Neuronal stem cell (in vitro differentiated cells): ENCODE measurements around the gene RAB12.

Experiments used
- DNase-seq: peaks from one replicate; pipeline ENCODE4 v3.0.0-alpha.2; 2013; ENCODE audit warnings: low spot score
- H2AFZ ChIP-seq: one replicate; pipeline ENCODE4 v1.6.1; 2013; ENCODE audit warnings: mild to moderate bottlenecking, low read length, inconsistent platforms
- H2AK5ac ChIP-seq: 2 replicates; pipeline ENCODE4 v1.6.1; 2013; ENCODE audit warnings: low read depth, mild to moderate bottlenecking, inconsistent platforms, low read length, moderate library complexity, mixed read lengths
- H2BK120ac ChIP-seq: 2 replicates; pipeline ENCODE4 v1.6.1; 2013; ENCODE audit warnings: low read depth, mild to moderate bottlenecking, inconsistent platforms, low read length, moderate library complexity, mixed read lengths
- H2BK12ac ChIP-seq: one replicate; pipeline ENCODE4 v1.6.1; 2013; ENCODE audit warnings: low read length, inconsistent platforms
- H2BK15ac ChIP-seq: 2 replicates; pipeline ENCODE4 v1.6.1; 2013; ENCODE audit warnings: mild to moderate bottlenecking, low read length, inconsistent platforms, mixed read lengths
- H2BK5ac ChIP-seq: one replicate; pipeline ENCODE4 v1.6.1; 2013; ENCODE audit warnings: inconsistent platforms, mild to moderate bottlenecking, low read length, moderate library complexity
- H3K14ac ChIP-seq: one replicate; pipeline ENCODE4 v1.6.1; 2013; ENCODE audit warnings: low read length, inconsistent platforms
- H3K18ac ChIP-seq: 2 replicates; pipeline ENCODE4 v1.6.1; 2013; ENCODE audit warnings: low read length, inconsistent platforms
- H3K23ac ChIP-seq: 2 replicates; pipeline ENCODE4 v1.6.1; 2013; ENCODE audit warnings: low read depth, mild to moderate bottlenecking, mixed read lengths, low read length, inconsistent platforms; ENCODE audit not compliant: poor library complexity
- H3K27ac ChIP-seq: replicated peaks from 3 replicates; pipeline ENCODE4 v1.5.1; 2013; ENCODE audit warnings: low read length, inconsistent platforms
- H3K27me3 ChIP-seq, 3 experiments: 2 replicates each; pipeline ENCODE4 v1.6.1; 2013; ENCODE audit warnings: low read length in 3 of 3, mild to moderate bottlenecking in 2 of 3, inconsistent platforms in 1 of 3, low read depth in 1 of 3, mixed read lengths in 1 of 3, moderate library complexity in 1 of 3; ENCODE audit not compliant: control insufficient read depth in 3 of 3, insufficient read depth in 3 of 3
- H3K36me3 ChIP-seq, 2 donors: replicated peaks in 1 of 2; 2 replicates each; pipeline ENCODE4 v1.6.1; 2013; ENCODE audit warnings: low read length in 2 of 2; ENCODE audit not compliant: control insufficient read depth in 2 of 2, insufficient read depth in 2 of 2
- H3K4ac ChIP-seq: 2 replicates; pipeline ENCODE4 v1.6.1; 2013; ENCODE audit warnings: inconsistent platforms, mild to moderate bottlenecking, low read length, moderate library complexity
- H3K4me1 ChIP-seq, 2 donors: 1 replicate in 1 of 2; 2 replicates in 1 of 2; pipeline ENCODE4 v1.6.1; 2013; ENCODE audit warnings: low read length in 2 of 2, low read depth in 1 of 2; ENCODE audit not compliant: control insufficient read depth in 2 of 2, insufficient read depth in 1 of 2
- H3K4me2 ChIP-seq: one replicate; pipeline ENCODE4 v1.6.1; 2013; ENCODE audit warnings: mild to moderate bottlenecking, low read length, inconsistent platforms; ENCODE audit not compliant: insufficient read depth, poor library complexity, severe bottlenecking
- H3K4me3 ChIP-seq, 2 donors: 2 replicates each; pipeline ENCODE4 v1.5.1; 2013; ENCODE audit warnings: low read length in 2 of 2, mild to moderate bottlenecking in 2 of 2, inconsistent platforms in 1 of 2, moderate library complexity in 1 of 2
- H3K79me1 ChIP-seq: one replicate; pipeline ENCODE4 v1.6.1; 2013; ENCODE audit warnings: low read depth, mild to moderate bottlenecking, inconsistent platforms, low read length, moderate library complexity
- H3K9ac ChIP-seq: one replicate; pipeline ENCODE4 v1.6.1; 2013; ENCODE audit warnings: mild to moderate bottlenecking, low read depth, low read length, inconsistent platforms; ENCODE audit not compliant: poor library complexity
- H3K9me3 ChIP-seq, 2 donors: replicated peaks in 1 of 2; 2 replicates each; pipeline versions ENCODE3 to v1.6.1; 2013; ENCODE audit warnings: low read length in 2 of 2, mild to moderate bottlenecking in 2 of 2, inconsistent platforms in 1 of 2, low read depth in 1 of 2, mixed read lengths in 1 of 2, moderate library complexity in 1 of 2; ENCODE audit not compliant: control insufficient read depth in 2 of 2, insufficient read depth in 1 of 2
- H4K8ac ChIP-seq: one replicate; pipeline ENCODE4 v1.6.1; 2013; ENCODE audit warnings: low read depth, mild to moderate bottlenecking, inconsistent platforms, low read length, moderate library complexity
- H4K91ac ChIP-seq: one replicate; pipeline ENCODE4 v1.6.1; 2013; ENCODE audit warnings: low read length, low read depth, mild to moderate bottlenecking, inconsistent platforms; ENCODE audit not compliant: poor library complexity
- WGBS, 2 donors: extraction: QIAGEN DNeasy Blood & Tissue Kit; methylation state at CpG; one replicate each; pipeline ENCODE4 v1.1.7; 2013; ENCODE audit warnings: missing lambda C conversion rate in 2 of 2, mixed read lengths in 1 of 2; ENCODE audit not compliant: insufficient read length in 2 of 2, insufficient replicate concordance in 1 of 2; ENCODE audit errors: extremely low coverage in 2 of 2; 5-methylcytosine and 5-hydroxymethylcytosine counted together

RAB12 gene

DNA sequence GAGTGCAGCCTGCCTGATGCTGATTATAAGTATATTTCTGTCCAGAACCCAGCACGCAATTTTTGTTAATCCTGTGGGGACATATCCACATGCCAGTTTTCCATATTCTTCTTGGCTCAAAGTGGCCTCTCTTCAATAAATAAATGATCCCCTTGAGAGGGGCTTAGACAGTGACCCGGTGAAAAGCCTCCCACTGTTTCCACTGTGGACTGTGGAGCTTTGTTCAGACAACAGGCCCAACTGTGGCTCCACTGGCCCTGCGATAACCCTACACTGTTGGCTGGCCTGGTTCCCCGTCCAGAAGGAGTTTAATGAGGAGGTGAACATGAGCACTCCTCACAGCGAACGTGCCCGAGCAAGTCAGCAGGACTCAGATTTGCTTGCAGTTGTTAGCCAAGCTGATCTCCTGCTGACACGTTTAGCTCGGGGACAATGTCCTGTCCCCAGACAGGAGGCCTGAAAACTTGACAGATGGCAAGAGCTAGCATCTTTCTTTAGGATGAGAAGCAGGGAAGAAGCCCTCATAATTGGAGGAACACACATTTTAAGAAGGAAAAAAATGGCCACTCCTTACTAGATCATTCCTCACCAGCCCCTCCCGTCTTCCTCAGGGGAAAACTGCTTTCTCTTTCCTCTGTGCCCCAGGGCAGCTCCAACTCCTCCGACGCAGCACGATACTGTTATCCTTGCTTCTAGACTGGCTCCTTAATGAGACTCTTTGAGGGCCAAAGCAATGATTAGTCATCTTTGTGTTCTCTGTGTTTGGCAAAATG, 76.1 kb downstream of the RAB12 start:
- Histone ChIP-seq H3K4me3 (no peak overlapping the region), H3K27me3 (no peaks in the 10 kb centered on the region), H3K4me1 (peaks cover 13 to 16% of the 10 kb centered on the region in 2 donors), H3K4me2 (no peak overlapping the region), H3K27ac (peak overlapping the region; percentile 21), H2BK12ac (no peak overlapping the region), H3K36me3 (no peaks in the 10 kb centered on the region), H3K23ac (no peak overlapping the region), H2BK120ac (no peak overlapping the region), H2BK15ac (no peak overlapping the region), H2AK5ac (no peak overlapping the region), H3K18ac (peak overlapping the region; percentile 54), H4K91ac (no peak overlapping the region), H4K8ac (no peak overlapping the region), H3K4ac (no peak overlapping the region), H2BK5ac (no peak overlapping the region), H3K9ac (no peak overlapping the region), H3K14ac (no peak overlapping the region), H2AFZ (peak overlapping the region; percentile 87), H3K9me3 (peaks cover 0 to 3% of the 10 kb centered on the region in 2 donors), H3K79me1 (no peaks in the 10 kb centered on the region)
- DNase-seq, result no peak
- WGBS, 2 donors, result no CpG with 5 or more reads among the region's 13 CpGs

- Histone ChIP-seq H3K36me3 (no peaks in the 10 kb centered on the region), H2BK120ac (no peak overlapping the region), H3K4me3 (no peak overlapping the region), H3K4me2 (no peak overlapping the region), H2BK15ac (no peak overlapping the region), H3K79me1 (no peaks in the 10 kb centered on the region), H3K27me3 (no peaks in the 10 kb centered on the region), H2AK5ac (no peak overlapping the region), H3K4ac (no peak overlapping the region), H4K8ac (no peak overlapping the region), H4K91ac (no peak overlapping the region), H2BK12ac (no peak overlapping the region), H3K18ac (no peak overlapping the region), H3K9me3 (peaks cover 0 to 3% of the 10 kb centered on the region in 2 donors), H3K14ac (no peak overlapping the region), H3K27ac (no peak overlapping the region), H3K4me1 (peaks cover 13 to 16% of the 10 kb centered on the region in 2 donors), H3K23ac (no peak overlapping the region), H2BK5ac (no peak overlapping the region), H3K9ac (no peak overlapping the region), H2AFZ (peak overlapping the region; percentile 87)
- DNase-seq, result no peak
- no CpG with 5 or more reads among the region's 8 CpGs for WGBS, 2 donors
Measured at GRCh38 chr18:8685914-8686216, 76.6 kb downstream of the RAB12 start.

DNA sequence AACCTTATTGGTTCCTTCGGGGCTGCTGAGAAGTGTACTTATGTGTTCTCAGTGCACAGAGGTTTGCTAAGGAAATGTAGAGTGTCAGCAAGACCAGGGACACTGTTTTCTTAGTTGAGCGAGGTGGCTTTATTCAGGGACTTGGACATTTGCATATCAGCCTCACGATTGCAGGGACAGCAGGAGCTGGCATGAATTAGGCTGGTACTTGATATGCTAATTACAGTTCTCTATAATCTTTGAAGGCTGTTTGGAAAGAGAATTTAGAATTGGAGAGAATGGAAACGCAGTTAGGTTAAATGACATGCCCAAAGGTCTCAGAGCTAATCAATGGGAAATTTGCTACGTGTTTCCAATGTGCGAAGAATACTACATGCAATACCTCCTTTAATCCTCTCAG, 77.4 kb downstream of the RAB12 start:
- Histone ChIP-seq H2BK5ac (no peak overlapping the region), H3K23ac (no peak overlapping the region), H2AK5ac (no peak overlapping the region), H4K91ac (no peak overlapping the region), H2BK120ac (no peak overlapping the region), H2BK15ac (no peak overlapping the region), H3K4me2 (no peak overlapping the region), H3K4me3 (no peak overlapping the region), H2AFZ (no peak overlapping the region), H2BK12ac (no peak overlapping the region), H3K27ac (no peak overlapping the region), H4K8ac (no peak overlapping the region), H3K79me1 (no peaks in the 10 kb centered on the region), H3K18ac (no peak overlapping the region), H3K14ac (no peak overlapping the region), H3K36me3 (no peaks in the 10 kb centered on the region), H3K9me3 (peaks cover 0 to 3% of the 10 kb centered on the region in 2 donors), H3K9ac (no peak overlapping the region), H3K4me1 (peaks cover 13 to 16% of the 10 kb centered on the region in 2 donors), H3K4ac (no peak overlapping the region), H3K27me3 (no peaks in the 10 kb centered on the region)
- no peak for DNase-seq
- WGBS, 2 donors, result no CpG with 5 or more reads among the region's 6 CpGs

GRCh38 chr18:8688216-8688800, 79.1 kb downstream of the RAB12 start:
- H3K23ac ChIP-seq, result no peak overlapping the region
- H2AK5ac ChIP-seq, result no peak overlapping the region
- no peaks in the 10 kb centered on the region for H3K79me1 ChIP-seq
- H3K9me3 ChIP-seq, result peaks cover 0 to 3% of the 10 kb centered on the region in 2 donors
- H3K27me3 ChIP-seq, result no peaks in the 10 kb centered on the region
- H2AFZ ChIP-seq, result peak overlapping the region; percentile 21
- H3K36me3 ChIP-seq, result no peaks in the 10 kb centered on the region
- H2BK12ac ChIP-seq, result no peak overlapping the region
- no peak overlapping the region for H2BK5ac ChIP-seq
- no peak for DNase-seq
- H4K91ac ChIP-seq, result no peak overlapping the region
- H3K4me3 ChIP-seq, result no peak overlapping the region
- H3K4ac ChIP-seq, result no peak overlapping the region
- H3K14ac ChIP-seq, result no peak overlapping the region
- H3K4me2 ChIP-seq, result no peak overlapping the region
- H4K8ac ChIP-seq, result no peak overlapping the region
- no peak overlapping the region for H3K18ac ChIP-seq
- H2BK120ac ChIP-seq, result no peak overlapping the region
- H3K27ac ChIP-seq, result no peak overlapping the region
- H3K9ac ChIP-seq, result no peak overlapping the region
- no CpG with 5 or more reads among the region's 8 CpGs for WGBS, 2 donors
- H2BK15ac ChIP-seq, result no peak overlapping the region
- H3K4me1 ChIP-seq, result peaks cover 13 to 16% of the 10 kb centered on the region in 2 donors
